Gastrocnemius medialis (tissue), 4 donors: ENCODE data around the gene KRTAP10-6.

ENCODE experiments used
- POLR2A ChIP-seq, 2 donors: fragments of 450-650 bp; IDR thresholded peaks; one replicate each; pipeline ENCODE4 v1.6.1; 2017; ENCODE audit warnings: antibody characterized with exemption in 2 of 2, mild to moderate bottlenecking in 2 of 2, moderate library complexity in 2 of 2
- TF ChIP-seq, protein P1 (sequence below), 5 experiments: fragments of 450-650 bp in 3 of 5; fragments of 200-600 bp in 2 of 5; sonication (generic) in 2 of 5; IDR thresholded peaks in 4 of 5; conservative IDR thresholded peaks in 1 of 5; 1 replicate in 4 of 5; 2 replicates in 1 of 5; pipeline ENCODE4 v1.5.1; 2016 to 2019; ENCODE audit warnings: antibody characterized with exemption in 5 of 5, mild to moderate bottlenecking in 3 of 5, moderate library complexity in 3 of 5

DNA sequence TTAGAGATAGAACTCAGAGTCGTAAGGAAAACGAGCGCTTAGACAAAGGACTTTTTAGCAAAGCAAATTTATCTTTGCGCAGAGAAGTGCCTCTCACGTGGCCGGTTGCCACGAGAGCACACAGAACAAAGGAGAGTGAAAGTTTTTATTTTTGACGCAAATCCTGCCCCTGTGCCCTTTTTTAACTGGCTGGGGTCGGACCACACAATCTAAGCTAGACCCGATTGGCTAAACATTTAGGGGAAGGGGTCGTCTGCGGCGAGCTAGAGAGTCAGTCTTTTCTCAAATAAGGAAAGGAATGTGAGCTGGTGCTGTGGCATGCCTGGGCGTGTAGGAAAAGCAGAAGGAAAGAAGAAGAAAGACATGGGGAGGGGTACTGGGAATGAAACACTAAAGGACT, 43.4 kb downstream of the KRTAP10-6 start:
- TF ChIP-seq, protein P1, sequence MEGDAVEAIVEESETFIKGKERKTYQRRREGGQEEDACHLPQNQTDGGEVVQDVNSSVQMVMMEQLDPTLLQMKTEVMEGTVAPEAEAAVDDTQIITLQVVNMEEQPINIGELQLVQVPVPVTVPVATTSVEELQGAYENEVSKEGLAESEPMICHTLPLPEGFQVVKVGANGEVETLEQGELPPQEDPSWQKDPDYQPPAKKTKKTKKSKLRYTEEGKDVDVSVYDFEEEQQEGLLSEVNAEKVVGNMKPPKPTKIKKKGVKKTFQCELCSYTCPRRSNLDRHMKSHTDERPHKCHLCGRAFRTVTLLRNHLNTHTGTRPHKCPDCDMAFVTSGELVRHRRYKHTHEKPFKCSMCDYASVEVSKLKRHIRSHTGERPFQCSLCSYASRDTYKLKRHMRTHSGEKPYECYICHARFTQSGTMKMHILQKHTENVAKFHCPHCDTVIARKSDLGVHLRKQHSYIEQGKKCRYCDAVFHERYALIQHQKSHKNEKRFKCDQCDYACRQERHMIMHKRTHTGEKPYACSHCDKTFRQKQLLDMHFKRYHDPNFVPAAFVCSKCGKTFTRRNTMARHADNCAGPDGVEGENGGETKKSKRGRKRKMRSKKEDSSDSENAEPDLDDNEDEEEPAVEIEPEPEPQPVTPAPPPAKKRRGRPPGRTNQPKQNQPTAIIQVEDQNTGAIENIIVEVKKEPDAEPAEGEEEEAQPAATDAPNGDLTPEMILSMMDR (IDR thresholded peaks at IDR 0.05 in 4 of 5, conservative IDR thresholded peaks at IDR 0.05 in 1 of 5) = no peak
- TF ChIP-seq POLR2A (IDR thresholded peaks at IDR 0.05) = no peak
